Keratinocyte (primary cell): ENCODE results near the gene NDUFA13. TPM values are rescaled to one million over a fixed set of nuclear protein-coding genes. Genes with fewer than 3 reads are reported as not detected.

Experiments used
- DNase-seq: peaks from one replicate; pipeline ENCODE4 v3.0.0-alpha.2; 2011; ENCODE audit warnings: low read depth, missing footprints, low spot score
- FAIRE-seq: peaks from 2 replicates; lab custom pipeline; 2011; peaks lifted over from hg19 to GRCh38; lab: Jason Lieb, UNC
- H2AFZ ChIP-seq: 2 replicates; pipeline ENCODE4 v1.6.0; 2012; ENCODE audit warnings: low read length, control low read depth, inconsistent platforms; ENCODE audit not compliant: control insufficient read depth
- H3K27ac ChIP-seq: 2 replicates; pipeline ENCODE4 v1.5.1; 2011; ENCODE audit warnings: low read length; ENCODE audit not compliant: control insufficient read depth, insufficient read depth
- H3K27me3 ChIP-seq: 3 replicates; pipeline ENCODE4 v1.6.0; 2011; ENCODE audit warnings: low read length; ENCODE audit not compliant: control insufficient read depth, insufficient read depth; ENCODE audit errors: extremely low read depth
- H3K36me3 ChIP-seq, 2 experiments: 2 replicates in 1 of 2; 3 replicates in 1 of 2; pipeline ENCODE4 v1.5.1; 2011; ENCODE audit warnings: low read length in 2 of 2, mild to moderate bottlenecking in 1 of 2; ENCODE audit not compliant: control insufficient read depth in 2 of 2, insufficient read depth in 2 of 2; ENCODE audit errors: extremely low read depth in 1 of 2
- H3K4me1 ChIP-seq: 3 replicates; pipeline ENCODE4 v1.5.1; 2011; ENCODE audit warnings: low read length; ENCODE audit not compliant: control insufficient read depth, insufficient read depth; ENCODE audit errors: extremely low read depth
- H3K4me2 ChIP-seq: 3 replicates; pipeline ENCODE4 v1.6.0; 2011; ENCODE audit warnings: low read depth, low read length; ENCODE audit not compliant: control insufficient read depth, insufficient read depth; ENCODE audit errors: extremely low read depth
- H3K4me3 ChIP-seq, 3 experiments: fragments of 200-600 bp in 1 of 3; sonication (generic) in 1 of 3; 2 replicates in 2 of 3; 3 replicates in 1 of 3; pipeline ENCODE4 v1.5.1; 2011 to 2016; ENCODE audit warnings: low read length in 3 of 3, mild to moderate bottlenecking in 3 of 3, control low read depth in 2 of 3, inconsistent platforms in 1 of 3, low read depth in 1 of 3, mixed read lengths in 1 of 3, mixed run types in 1 of 3, moderate library complexity in 1 of 3; ENCODE audit not compliant: control insufficient read depth in 2 of 3, insufficient read depth in 2 of 3; ENCODE audit errors: extremely low read depth in 1 of 3
- H3K79me2 ChIP-seq: 2 replicates; pipeline ENCODE4 v1.6.0; 2012; ENCODE audit warnings: low read length; ENCODE audit not compliant: control insufficient read depth, insufficient read depth
- H3K9ac ChIP-seq: 3 replicates; pipeline ENCODE4 v1.6.0; 2011; ENCODE audit warnings: low read length; ENCODE audit not compliant: control insufficient read depth, insufficient read depth; ENCODE audit errors: extremely low read depth
- H3K9me1 ChIP-seq: 3 replicates; pipeline ENCODE4 v1.6.0; 2011; ENCODE audit warnings: low read length; ENCODE audit not compliant: control insufficient read depth, insufficient read depth; ENCODE audit errors: extremely low read depth
- H3K9me3 ChIP-seq: 2 replicates; pipeline ENCODE4 v1.5.1; 2012; ENCODE audit warnings: low read depth, low read length; ENCODE audit not compliant: control insufficient read depth
- H4K20me1 ChIP-seq: 3 replicates; pipeline ENCODE4 v1.6.0; 2011; ENCODE audit warnings: low read length; ENCODE audit not compliant: control insufficient read depth, insufficient read depth; ENCODE audit errors: extremely low read depth
- CTCF ChIP-seq, 3 experiments: IDR thresholded peaks in 1 of 3; conservative IDR thresholded peaks in 1 of 3; optimal IDR thresholded peaks in 1 of 3; 2 replicates in 2 of 3; 3 replicates in 1 of 3; pipeline versions ENCODE3 to v1.5.1; 2011; ENCODE audit warnings: low read length in 3 of 3, mild to moderate bottlenecking in 3 of 3, moderate library complexity in 2 of 3, control low read depth in 1 of 3, inconsistent platforms in 1 of 3; ENCODE audit not compliant: insufficient read depth in 2 of 3; ENCODE audit errors: extremely low read depth in 1 of 3
- EZH2 ChIP-seq: IDR thresholded peaks from one replicate; pipeline ENCODE4 v1.6.1; 2012; ENCODE audit warnings: inconsistent platforms, mild to moderate bottlenecking, low read length, moderate library complexity
- dilution Hi-C: fragments of 300-500 bp; cut with MboI; formaldehyde crosslinking; loops from one replicate; pipeline ENCODE4 v1.7.0; 2020; ENCODE audit warnings: low sequenced_read_pairs; ENCODE audit not compliant: extremely low pct_ligation_motif_present
- polyA plus RNA-seq, 5 experiments: library from polyadenylated mRNA; depleted of rRNA in 3 of 5; stranded (reverse) in 3 of 5; stranded (forward) in 1 of 5; unstranded in 1 of 5; fragments of >200 nt; gene quantifications; 1 replicate in 1 of 5; 2 replicates in 3 of 5; 3 replicates in 1 of 5; pipeline versions ENCODE4 v1.2.1 to v1.2.3, GENCODE V29; 2011 to 2012; ENCODE audit warnings: missing spikeins in 2 of 5, low read depth in 1 of 5, low replicate concordance in 1 of 5

The NDUFA13 gene
- polyA plus RNA-seq, 1 donor (not counting 4 experiments of a cell fraction or from before 2014, with no cell fraction given), result 343 TPM

GRCh38 chr19:19492026-19492610, 23.9 kb upstream of the NDUFA13 start:
- dilution Hi-C loops, result no loop called here
- no peak overlapping the region for H2AFZ ChIP-seq
- H3K4me2 ChIP-seq, result no peak overlapping the region
- no peaks in the 10 kb centered on the region for H3K9me1 ChIP-seq
- no peaks in the 10 kb centered on the region for H3K9me3 ChIP-seq
- H4K20me1 ChIP-seq, result no peaks in the 10 kb centered on the region
- H3K27me3 ChIP-seq, result no peaks in the 10 kb centered on the region
- H3K36me3 ChIP-seq, result peaks cover 29 to 34% of the 10 kb centered on the region in 2 experiments
- no peak overlapping the region for H3K27ac ChIP-seq
- DNase-seq, result no peak
- no peak overlapping the region for H3K9ac ChIP-seq
- no peak for TF ChIP-seq EZH2
- TF ChIP-seq CTCF (optimal IDR thresholded peaks at IDR 0.05 in 1 of 3, IDR thresholded peaks at IDR 0.05 in 1 of 3, conservative IDR thresholded peaks at IDR 0.05 in 1 of 3; ENCODE audit: extremely low read depth in 1 of 3, insufficient read depth in 2 of 3, low read length in 3 of 3), result no peak
- H3K4me3 ChIP-seq, result no peak overlapping the region
- peaks cover 52% of the 10 kb centered on the region for H3K79me2 ChIP-seq
- H3K4me1 ChIP-seq, result peaks cover 32% of the 10 kb centered on the region
- no peak for FAIRE-seq

- Histone ChIP-seq H2AFZ (no peak overlapping the region), H3K4me3 (no peak overlapping the region), H3K4me1 (peaks cover 13% of the 10 kb centered on the region), H3K79me2 (peaks cover 45% of the 10 kb centered on the region), H3K27ac (no peak overlapping the region), H4K20me1 (no peaks in the 10 kb centered on the region), H3K9me1 (no peaks in the 10 kb centered on the region), H3K9me3 (no peaks in the 10 kb centered on the region), H3K9ac (no peak overlapping the region), H3K36me3 (peaks cover 33 to 38% of the 10 kb centered on the region in 2 experiments), H3K4me2 (no peak overlapping the region), H3K27me3 (no peaks in the 10 kb centered on the region)
- dilution Hi-C loops, result no loop called here
- no peak for FAIRE-seq
- no peak for DNase-seq
- TF ChIP-seq CTCF (optimal IDR thresholded peaks at IDR 0.05 in 1 of 3, IDR thresholded peaks at IDR 0.05 in 1 of 3, conservative IDR thresholded peaks at IDR 0.05 in 1 of 3; ENCODE audit: extremely low read depth in 1 of 3, insufficient read depth in 2 of 3, low read length in 3 of 3) (no peak), EZH2 (no peak)
Observed at GRCh38 chr19:19493841-19494546, 22.0 kb upstream of the NDUFA13 start.
